ENCODE measurements around the gene BST2. TPM values are rescaled to one million over a fixed set of nuclear protein-coding genes. Genes with fewer than 3 reads are reported as not detected.

The BST2 gene
- total and polyA plus RNA-seq, 9 of the 15 experiments (the other 6 are each of a cell fraction or from before 2014, with no cell fraction given): 11.2 to 232 (median 151) TPM

DNA sequence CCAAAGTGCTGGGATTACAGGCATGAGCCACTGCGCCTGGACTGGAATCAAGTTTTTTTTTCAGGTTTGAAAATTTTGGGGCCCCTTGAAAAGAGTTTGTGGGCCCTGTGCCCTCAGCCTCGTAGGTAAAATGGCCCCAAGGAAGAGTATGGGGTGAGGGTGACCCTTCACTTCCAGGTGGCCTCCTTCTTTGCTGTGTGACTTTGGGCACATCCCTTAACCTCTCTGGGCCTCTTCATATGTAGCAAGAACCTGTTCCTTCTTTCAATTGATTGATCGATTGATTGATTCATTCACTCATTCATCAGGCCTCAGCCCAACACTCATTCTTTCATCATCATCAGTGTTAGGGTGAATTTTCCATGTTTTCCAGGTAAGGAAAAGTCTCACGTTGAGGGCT, 46.4 kb upstream of the BST2 start:
- DNase-seq (ENCODE audit: extremely low read depth in 1 of 4, low spot score in 3 of 4) (no peak), ATAC-seq (no peak), FAIRE-seq (no peak)
- H2AFZ ChIP-seq (ENCODE audit: low read depth, low read length): no peak overlapping the region
- in situ Hi-C loops (cut with MboI): no loop called here
- no peak overlapping the region for H3K4me3 ChIP-seq
- H3K9me1 ChIP-seq (ENCODE audit: control insufficient read depth, insufficient read depth, low read length): no peaks in the 10 kb centered on the region
- TF ChIP-seq HDAC2 (IDR thresholded peaks at IDR 0.05): peak; percentile 54; the same call in 1 of the 2 replicates
- TF ChIP-seq ARID1B (IDR thresholded peaks at IDR 0.05): no peak
- TF ChIP-seq BCOR (IDR thresholded peaks at IDR 0.05): peak; percentile 88
- TF ChIP-seq KDM1A (IDR thresholded peaks at IDR 0.05): peak; percentile 55 to 67; a peak in 3 of 4 replicates
- TF ChIP-seq ZFP36 (IDR thresholded peaks at IDR 0.05; ENCODE audit: low read depth, low read length, partially characterized antibody): peak; percentile 72
- TF ChIP-seq SMARCA5 (IDR thresholded peaks at IDR 0.05): 0 out of 2 replicates have a peak, but pooled peaks have one; percentile 58
- no peak for TF ChIP-seq ZBTB1 (CRISPR knock-in tag; IDR thresholded peaks at IDR 0.05; ENCODE audit: borderline replicate concordance, low read depth)
- TF ChIP-seq RBM25 (IDR thresholded peaks at IDR 0.05; ENCODE audit: low read depth, low read length, severe bottlenecking): peak; percentile 74
- no peak for TF ChIP-seq ZNF280A (IDR thresholded peaks at IDR 0.05; ENCODE audit: low read depth, partially characterized antibody)
- peak; percentile 68 for TF ChIP-seq ZNF121 (CRISPR knock-in tag; conservative IDR thresholded peaks at IDR 0.05)
- TF ChIP-seq, protein P1, sequence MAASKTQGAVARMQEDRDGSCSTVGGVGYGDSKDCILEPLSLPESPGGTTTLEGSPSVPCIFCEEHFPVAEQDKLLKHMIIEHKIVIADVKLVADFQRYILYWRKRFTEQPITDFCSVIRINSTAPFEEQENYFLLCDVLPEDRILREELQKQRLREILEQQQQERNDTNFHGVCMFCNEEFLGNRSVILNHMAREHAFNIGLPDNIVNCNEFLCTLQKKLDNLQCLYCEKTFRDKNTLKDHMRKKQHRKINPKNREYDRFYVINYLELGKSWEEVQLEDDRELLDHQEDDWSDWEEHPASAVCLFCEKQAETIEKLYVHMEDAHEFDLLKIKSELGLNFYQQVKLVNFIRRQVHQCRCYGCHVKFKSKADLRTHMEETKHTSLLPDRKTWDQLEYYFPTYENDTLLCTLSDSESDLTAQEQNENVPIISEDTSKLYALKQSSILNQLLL (CRISPR knock-in tag; IDR thresholded peaks at IDR 0.05; ENCODE audit: borderline replicate concordance): no peak
- no peak overlapping the region for H3K27ac ChIP-seq (ENCODE audit: extremely low read depth, low read depth, low read length)
- POLR2A ChIA-PET: interaction anchor here (0.6 kb wide), 1 partner anchor 14 kb away, joined by 4 read pairs; no protein-coding TSS in a partner anchor
- peaks cover 0 to 15% of the 10 kb centered on the region in 2 experiments; a peak in 2 of 5 replicates for H3K27me3 ChIP-seq (ENCODE audit: control insufficient read depth in 2 of 2, insufficient read depth in 2 of 2, low read length in 2 of 2)
- BruUV-seq (replicated peaks): no TSS peak
- H3K4me2 ChIP-seq (ENCODE audit: insufficient read depth, low read length): no peak overlapping the region
- intact Hi-C loops (cut with micrococcal nuclease): loop anchor here (2.0 to 10.0 kb wide), 2 partner anchors 17 to 223 kb away; no protein-coding TSS in a partner anchor
- no peak overlapping the region for H3K9ac ChIP-seq (ENCODE audit: insufficient read depth in 1 of 2, low read depth in 2 of 2, low read length in 2 of 2)
- H3K9me3 ChIP-seq (replicated peaks; ENCODE audit: control insufficient read depth, insufficient read depth, low read depth, low read length): no peaks in the 10 kb centered on the region
- H4K20me1 ChIP-seq (replicated peaks; ENCODE audit: control insufficient read depth, insufficient read depth, low read length): no peaks in the 10 kb centered on the region
- 85% methylated on average over 4 of the region's 4 CpGs for WGBS (ENCODE audit: insufficient coverage, low coverage, missing lambda C conversion rate)
- CTCF ChIA-PET (ENCODE audit: low intra/inter-chr PET ratio): no interaction called here
- no peaks in the 10 kb centered on the region for H3K79me2 ChIP-seq (ENCODE audit: control insufficient read depth, insufficient read depth, low read length)
- peaks cover 9 to 37% of the 10 kb centered on the region in 2 experiments; a peak in 4 of 5 replicates for H3K4me1 ChIP-seq (replicated peaks in 1 of 2; ENCODE audit: control insufficient read depth in 2 of 2, insufficient read depth in 2 of 2, low read length in 2 of 2)
- no peaks in the 10 kb centered on the region for H3K36me3 ChIP-seq (ENCODE audit: control insufficient read depth, insufficient read depth, low read length)
